ENCODE measurements around the gene TPCN2.

TPCN2 gene

GRCh38 chr11:69171476-69172240 is 122.9 kb downstream of the TPCN2 start:
- no peak for DNase-seq

GRCh38 chr11:69172674-69173073 is 123.9 kb downstream of the TPCN2 start:
- DNase-seq = no peak

DNA sequence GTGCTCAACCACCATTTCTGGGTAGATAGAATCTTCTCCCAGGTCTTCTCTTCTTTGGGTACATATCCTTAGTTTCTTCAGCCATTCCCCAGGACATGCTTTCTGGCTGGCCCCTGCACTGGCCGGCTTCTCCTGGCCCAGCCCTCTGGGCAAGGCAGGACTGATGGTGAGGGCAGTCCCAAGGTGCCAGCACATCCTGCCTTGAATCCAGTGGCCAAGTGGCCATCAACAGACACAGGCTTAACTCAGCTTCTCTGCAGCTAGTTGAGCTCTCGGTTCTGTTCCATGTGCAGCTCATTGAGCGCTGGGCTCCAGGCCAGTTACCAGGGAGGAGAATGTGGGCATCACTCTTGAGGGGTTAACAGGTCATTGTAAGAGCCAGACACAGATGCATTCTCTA is 124.6 kb downstream of the TPCN2 start:
- DNase-seq = no peak

DNA sequence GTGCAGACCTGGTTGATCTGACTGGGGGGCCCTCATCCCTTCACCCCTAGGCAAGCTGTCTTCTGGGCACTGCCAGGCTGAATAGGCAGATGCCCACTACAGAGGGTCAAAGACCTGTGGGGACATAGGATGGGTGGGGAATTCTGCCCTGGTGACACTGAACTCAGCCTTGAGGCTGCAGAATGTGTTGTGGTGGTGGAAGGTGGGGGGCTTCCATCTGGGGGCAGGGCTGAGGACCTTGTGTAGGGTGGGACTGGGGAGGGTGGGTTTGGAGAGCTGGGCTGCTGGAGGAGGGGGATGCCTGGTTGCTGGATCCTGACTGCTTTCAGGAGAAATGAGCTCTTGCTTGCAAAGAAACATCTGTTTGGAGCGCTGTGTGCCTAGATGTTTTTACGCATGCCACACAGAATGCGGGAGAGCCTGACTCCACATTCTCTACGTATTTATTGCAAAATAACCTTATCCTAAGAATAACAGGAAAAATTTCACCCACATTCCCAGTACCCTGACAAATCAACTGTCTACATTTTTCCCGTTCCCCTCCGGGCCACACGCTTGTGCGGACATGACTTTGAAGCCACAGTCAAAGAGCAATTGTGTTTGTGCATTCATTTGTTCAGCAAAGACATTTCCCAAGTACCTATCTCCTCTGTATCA is 125.3 kb downstream of the TPCN2 start:
- no peak for DNase-seq

DNA sequence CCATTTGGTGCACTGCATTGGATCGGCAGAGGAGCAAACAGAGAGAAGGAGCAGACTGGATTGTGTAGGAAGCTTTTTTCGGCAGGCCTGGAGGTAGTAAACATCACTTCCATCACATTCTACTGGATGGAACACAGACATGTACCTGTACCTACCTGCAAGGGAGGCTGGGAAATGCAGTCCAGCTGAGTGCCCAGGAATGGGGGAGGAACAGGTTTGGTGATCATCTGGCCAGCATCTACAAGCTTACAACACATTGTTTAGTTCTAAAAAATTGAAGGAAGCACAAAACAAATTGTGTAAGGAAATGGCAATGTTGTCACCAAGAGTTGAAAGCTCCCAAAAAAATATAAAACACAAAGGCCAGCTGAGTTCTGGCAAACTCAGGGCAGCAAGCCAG is 126.1 kb downstream of the TPCN2 start:
- no peak for DNase-seq

DNA sequence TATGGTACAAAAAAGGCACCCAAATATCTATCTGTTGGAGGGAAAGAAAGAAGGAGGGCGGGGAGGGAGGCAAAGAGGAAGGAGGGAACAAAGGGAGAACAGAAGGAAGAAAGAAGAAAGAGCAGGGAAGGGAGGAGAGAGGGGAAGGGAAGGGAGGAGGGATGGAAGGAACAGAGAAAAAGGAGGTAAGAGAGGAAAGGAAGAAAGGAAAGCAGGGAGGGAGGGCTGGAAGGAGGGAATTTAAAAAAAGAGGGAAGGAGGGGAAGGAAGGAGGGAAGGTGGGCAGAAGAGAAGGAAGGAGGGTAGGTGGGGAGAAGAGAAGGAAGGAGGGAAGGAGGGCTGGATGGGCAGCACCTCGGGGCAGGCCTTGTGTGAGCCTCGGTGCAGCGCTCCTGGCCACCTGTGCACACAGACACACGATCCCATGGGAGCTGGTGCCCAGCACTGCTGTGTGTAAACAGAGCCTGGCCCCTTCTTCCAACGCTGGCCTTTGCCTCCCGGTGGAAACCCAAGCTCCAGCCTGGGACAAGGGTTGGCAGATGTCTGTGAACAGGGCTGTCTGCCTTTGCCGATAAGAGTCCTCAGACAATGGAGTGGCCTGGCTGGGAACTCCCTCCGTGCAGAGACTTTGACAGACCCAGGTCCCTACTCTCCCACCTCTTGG is 130.2 kb downstream of the TPCN2 start:
- DNase-seq = no peak

GRCh38 chr11:69180226-69180625 is 131.5 kb downstream of the TPCN2 start:
- no peak for DNase-seq

- no peak for DNase-seq
Measured at GRCh38 chr11:69180726-69181125, 132.0 kb downstream of the TPCN2 start.

DNA sequence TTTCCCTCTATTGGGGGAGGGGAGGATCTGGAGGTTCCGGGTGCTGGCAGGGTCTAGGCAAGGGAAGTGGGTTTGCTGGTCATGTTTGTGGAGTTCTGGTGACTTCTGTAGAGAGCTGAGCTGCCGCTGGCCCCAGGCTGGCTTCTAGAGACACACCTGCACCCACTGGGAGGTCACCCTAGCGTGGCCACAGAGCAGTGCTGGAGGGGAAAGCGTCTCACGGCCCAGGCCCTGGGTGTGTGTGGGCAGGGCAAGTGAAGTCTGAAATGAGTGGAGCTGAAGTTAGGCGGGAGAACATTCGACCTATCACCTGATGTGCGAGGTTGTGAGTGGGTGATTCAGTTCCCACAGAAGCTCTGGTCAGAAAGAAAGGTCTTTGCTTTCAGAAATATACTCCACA is 134.9 kb downstream of the TPCN2 start:
- DNase-seq = no peak
